RCC 7860 (cell line): ENCODE measurements around the gene DIAPH1.

Experiments
- DNase-seq: peaks from one replicate; pipeline ENCODE4 v3.0.0-alpha.2; 2015; ENCODE audit warnings: low spot score
- FAIRE-seq: peaks from 2 replicates; lab custom pipeline; 2012; peaks lifted over from hg19 to GRCh38; lab: Jason Lieb, UNC

DIAPH1 gene

GRCh38 chr5:141565826-141566570, 52.8 kb downstream of the DIAPH1 start:
- DNase-seq (peak; percentile 81), FAIRE-seq (peak; percentile 91)

- peak; percentile 95 for FAIRE-seq
- peak; percentile 91 for DNase-seq
Observed at GRCh38 chr5:141564216-141564692, 54.5 kb downstream of the DIAPH1 start.

- peak; percentile 83 for FAIRE-seq
- DNase-seq = peak; percentile 86
Observed at GRCh38 chr5:141560725-141561483, 57.9 kb downstream of the DIAPH1 start.

- no peak for FAIRE-seq
- no peak for DNase-seq
Observed at GRCh38 chr5:141560151-141560550, 58.6 kb downstream of the DIAPH1 start.

- DNase-seq (no peak), FAIRE-seq (no peak)
Observed at GRCh38 chr5:141559461-141559860, 59.3 kb downstream of the DIAPH1 start.

- DNase-seq = no peak
- no peak for FAIRE-seq
Observed at GRCh38 chr5:141558150-141558549, 60.6 kb downstream of the DIAPH1 start.

- FAIRE-seq = peak; percentile 76
Observed at GRCh38 chr5:141557681-141558136, 61.1 kb downstream of the DIAPH1 start.

GRCh38 chr5:141547921-141548320, 70.9 kb downstream of the DIAPH1 start:
- no peak for FAIRE-seq
- DNase-seq = no peak

More at GRCh38 chr5:141557681-141558136, 61.1 kb downstream of the DIAPH1 start:
- DNase-seq = peak; percentile 92

GRCh38 chr5:141547488-141547887, 71.3 kb downstream of the DIAPH1 start:
- DNase-seq = no peak
- no peak for FAIRE-seq

- DNase-seq (no peak), FAIRE-seq (no peak)
Observed at GRCh38 chr5:141543053-141543452, 75.7 kb downstream of the DIAPH1 start.

GRCh38 chr5:141534492-141535213, 84.1 kb downstream of the DIAPH1 start:
- FAIRE-seq = no peak
- no peak for DNase-seq

GRCh38 chr5:141533897-141534296, 84.9 kb downstream of the DIAPH1 start:
- FAIRE-seq (no peak), DNase-seq (no peak)

- no peak for DNase-seq
- no peak for FAIRE-seq
Observed at GRCh38 chr5:141532726-141533125, 86.1 kb downstream of the DIAPH1 start.

GRCh38 chr5:141529873-141530272, 88.9 kb downstream of the DIAPH1 start:
- DNase-seq (no peak), FAIRE-seq (no peak)

GRCh38 chr5:141529002-141529401, 89.8 kb downstream of the DIAPH1 start:
- no peak for FAIRE-seq
- DNase-seq = no peak

- DNase-seq = no peak
- no peak for FAIRE-seq
Observed at GRCh38 chr5:141528291-141528984, 90.4 kb downstream of the DIAPH1 start.

GRCh38 chr5:141527426-141527825, 91.4 kb downstream of the DIAPH1 start:
- FAIRE-seq = no peak

GRCh38 chr5:141525653-141526052, 93.1 kb downstream of the DIAPH1 start:
- DNase-seq = no peak
- FAIRE-seq = no peak

More at GRCh38 chr5:141527426-141527825, 91.4 kb downstream of the DIAPH1 start:
- no peak for DNase-seq

- FAIRE-seq = peak; percentile 80
- DNase-seq = peak; percentile 82
Observed at GRCh38 chr5:141524604-141525597, 93.9 kb downstream of the DIAPH1 start.
